ENCODE data around the gene CDKAL1. TPM values are rescaled to one million over a fixed set of nuclear protein-coding genes. Genes with fewer than 3 reads are reported as not detected.

Gene CDKAL1
- total RNA-seq, 1 donor from 2014 or later = 13.4 TPM

Other genes with a start within 250 kb of the CDKAL1 start
- 1.9 and 2.6 TPM in 2 replicates for gene E2F3, start 132.6 kb upstream of the CDKAL1 start, total RNA-seq